Lower leg skin (tissue), 3 donors: ENCODE data around the gene COX10.

Experiments used
- CTCF ChIP-seq, 3 donors: fragments of 450-650 bp; IDR thresholded peaks; one replicate each; pipeline ENCODE4 v1.5.1; 2016; ENCODE audit warnings: antibody characterized with exemption in 3 of 3, mild to moderate bottlenecking in 3 of 3, moderate library complexity in 2 of 3
- POLR2A ChIP-seq, 2 donors: fragments of 450-650 bp; IDR thresholded peaks; one replicate each; pipeline ENCODE4 v1.6.1; 2016 to 2017; ENCODE audit warnings: antibody characterized with exemption in 2 of 2, mild to moderate bottlenecking in 1 of 2, moderate library complexity in 1 of 2

- TF ChIP-seq CTCF (IDR thresholded peaks at IDR 0.05) (no peak), POLR2A (IDR thresholded peaks at IDR 0.05) (no peak)
These were observed 52.6 kb downstream of the COX10 start for GRCh38 chr17:14121952-14122351.
